HEK293 (cell line): ENCODE results near the gene KDM4C.

Source experiments
- CTCF ChIA-PET: fragments of 350-600 bp; formaldehyde crosslinking; extraction: SDS; loops from one replicate; lab custom pipeline; 2021; ENCODE audit warnings: antibody characterized with exemption; lab: Yijun Ruan, JAX
- POLR2A ChIA-PET: fragments of 300-600 bp; formaldehyde crosslinking; extraction: SDS; loops from one replicate; lab custom pipeline; 2020; ENCODE audit warnings: antibody characterized with exemption, inconsistent platforms; lab: Yijun Ruan, JAX
- H3K27ac ChIP-seq: fragments of 200-500 bp; sonication (Bioruptor generic); 2 replicates; pipeline ENCODE4 v1.5.1; 2014; ENCODE audit warnings: low read depth, low read length, control low read depth, inconsistent platforms; ENCODE audit errors: extremely low read depth
- H3K36me3 ChIP-seq, 2 experiments: fragments of 200-500 bp in 1 of 2; sonication (Bioruptor generic) in 1 of 2; 1 replicate in 1 of 2; 2 replicates in 1 of 2; pipeline ENCODE4 v1.5.1; 2014 to 2017; ENCODE audit warnings: inconsistent platforms in 2 of 2, low read length in 2 of 2; ENCODE audit not compliant: control insufficient read depth in 2 of 2, insufficient read depth in 1 of 2
- H3K4me1 ChIP-seq: fragments of 200-500 bp; sonication (Bioruptor generic); 2 replicates; pipeline ENCODE4 v1.5.1; 2014; ENCODE audit warnings: mild to moderate bottlenecking, low read length, inconsistent platforms; ENCODE audit not compliant: control insufficient read depth, insufficient read depth
- H3K4me3 ChIP-seq: 2 replicates; pipeline ENCODE4 v1.5.1; 2011; ENCODE audit warnings: low read depth, mild to moderate bottlenecking, control low read depth, low read length, moderate library complexity
- H3K9me3 ChIP-seq: fragments of 200-500 bp; sonication (Bioruptor generic); 2 replicates; pipeline ENCODE4 v1.5.1; 2014; ENCODE audit warnings: low read depth, low read length, inconsistent platforms; ENCODE audit not compliant: control insufficient read depth, insufficient read depth
- GLI4 ChIP-seq: fragments of 450-650 bp; formaldehyde crosslinking; IDR thresholded peaks from 2 replicates; pipeline ENCODE4 v1.5.1; 2016; ENCODE audit warnings: missing biosample characterization, missing genetic modification characterization
- KLF1 ChIP-seq: fragments of 450-650 bp; formaldehyde crosslinking; IDR thresholded peaks from 2 replicates; pipeline ENCODE4 v1.5.1; 2016; ENCODE audit warnings: missing biosample characterization, missing genetic modification characterization
- SP7 ChIP-seq: fragments of 450-650 bp; formaldehyde crosslinking; IDR thresholded peaks from 2 replicates; pipeline ENCODE4 v1.5.1; 2016; ENCODE audit warnings: missing biosample characterization, missing genetic modification characterization
- ZFHX2 ChIP-seq: fragments of 450-650 bp; formaldehyde crosslinking; conservative IDR thresholded peaks from 2 replicates; pipeline ENCODE4 v1.5.1; 2016; ENCODE audit warnings: missing biosample characterization, missing genetic modification characterization
- ZNF174 ChIP-seq: fragments of 450-650 bp; formaldehyde crosslinking; IDR thresholded peaks from 2 replicates; pipeline ENCODE4 v1.5.0; 2017; ENCODE audit warnings: missing biosample characterization, mild to moderate bottlenecking, missing genetic modification characterization
- ZNF266 ChIP-seq: fragments of 450-650 bp; formaldehyde crosslinking; IDR thresholded peaks from 2 replicates; pipeline ENCODE4 v1.5.1; 2016; ENCODE audit warnings: missing biosample characterization, missing genetic modification characterization, low read depth
- ZNF335 ChIP-seq: fragments of 450-650 bp; formaldehyde crosslinking; conservative IDR thresholded peaks from 2 replicates; pipeline ENCODE4 v1.5.1; 2016; ENCODE audit warnings: missing biosample characterization, missing genetic modification characterization
- ZNF426 ChIP-seq: fragments of 450-650 bp; formaldehyde crosslinking; IDR thresholded peaks from 2 replicates; pipeline ENCODE4 v1.5.1; 2017; ENCODE audit warnings: missing biosample characterization, missing genetic modification characterization, mild to moderate bottlenecking, inconsistent platforms, moderate library complexity
- ZNF548 ChIP-seq: fragments of 450-650 bp; formaldehyde crosslinking; IDR thresholded peaks from 2 replicates; pipeline ENCODE4 v1.5.1; 2016; ENCODE audit warnings: missing biosample characterization, missing genetic modification characterization
- ZNF670 ChIP-seq: fragments of 450-650 bp; formaldehyde crosslinking; IDR thresholded peaks from 2 replicates; pipeline ENCODE4 v1.5.1; 2016; ENCODE audit warnings: missing biosample characterization, missing genetic modification characterization, low read depth
- ZNF76 ChIP-seq: fragments of 450-650 bp; formaldehyde crosslinking; IDR thresholded peaks from 2 replicates; pipeline ENCODE4; 2016; ENCODE audit warnings: low read depth, missing biosample characterization, missing genetic modification characterization, borderline replicate concordance
- ZNF792 ChIP-seq: fragments of 450-650 bp; formaldehyde crosslinking; IDR thresholded peaks from 2 replicates; pipeline ENCODE4 v1.5.1; 2016; ENCODE audit warnings: missing biosample characterization, missing genetic modification characterization
- ZNF837 ChIP-seq: fragments of 450-650 bp; formaldehyde crosslinking; IDR thresholded peaks from 2 replicates; pipeline ENCODE4 v1.5.1; 2016; ENCODE audit warnings: missing biosample characterization, missing genetic modification characterization
- TF ChIP-seq, protein P1 (sequence below): fragments of 450-650 bp; formaldehyde crosslinking; optimal IDR thresholded peaks from 2 replicates; pipeline ENCODE3; 2016; ENCODE audit warnings: missing biosample characterization, mild to moderate bottlenecking, missing genetic modification characterization
- TF ChIP-seq, protein P2 (sequence below): fragments of 450-650 bp; formaldehyde crosslinking; IDR thresholded peaks from 2 replicates; pipeline ENCODE4 v1.5.1; 2016; ENCODE audit warnings: missing biosample characterization, missing genetic modification characterization, borderline replicate concordance
- TF ChIP-seq, protein P3 (sequence below): fragments of 450-650 bp; formaldehyde crosslinking; IDR thresholded peaks from 2 replicates; pipeline ENCODE4 v1.5.1; 2017; ENCODE audit warnings: missing biosample characterization, missing genetic modification characterization

KDM4C gene

DNA sequence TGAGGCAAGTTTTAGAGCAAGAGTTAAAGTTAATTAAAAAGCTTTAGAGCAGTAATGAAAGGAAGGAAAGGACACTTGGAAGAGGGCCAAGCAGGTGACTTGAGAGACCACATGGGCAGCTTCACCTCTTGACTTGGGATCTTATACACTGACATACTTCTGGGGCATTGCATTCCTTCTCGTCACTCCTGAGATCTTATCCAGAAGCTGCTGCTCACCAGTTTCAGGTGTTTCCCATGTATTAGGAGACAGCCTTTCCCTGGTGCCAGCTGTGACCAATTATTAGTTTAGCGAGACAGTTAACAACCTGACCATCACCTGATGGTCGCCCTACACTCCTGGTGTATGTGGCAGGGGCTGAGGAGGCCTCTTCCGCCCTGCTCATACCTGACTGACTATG lies 382.1 kb downstream of the KDM4C start (continued):
- TF ChIP-seq, protein P1, sequence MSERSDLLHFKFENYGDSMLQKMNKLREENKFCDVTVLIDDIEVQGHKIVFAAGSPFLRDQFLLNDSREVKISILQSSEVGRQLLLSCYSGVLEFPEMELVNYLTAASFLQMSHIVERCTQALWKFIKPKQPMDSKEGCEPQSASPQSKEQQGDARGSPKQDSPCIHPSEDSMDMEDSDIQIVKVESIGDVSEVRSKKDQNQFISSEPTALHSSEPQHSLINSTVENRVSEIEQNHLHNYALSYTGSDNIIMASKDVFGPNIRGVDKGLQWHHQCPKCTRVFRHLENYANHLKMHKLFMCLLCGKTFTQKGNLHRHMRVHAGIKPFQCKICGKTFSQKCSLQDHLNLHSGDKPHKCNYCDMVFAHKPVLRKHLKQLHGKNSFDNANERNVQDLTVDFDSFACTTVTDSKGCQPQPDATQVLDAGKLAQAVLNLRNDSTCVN (tag by site-specific recombination), result no peak
- TF ChIP-seq, protein P2, sequence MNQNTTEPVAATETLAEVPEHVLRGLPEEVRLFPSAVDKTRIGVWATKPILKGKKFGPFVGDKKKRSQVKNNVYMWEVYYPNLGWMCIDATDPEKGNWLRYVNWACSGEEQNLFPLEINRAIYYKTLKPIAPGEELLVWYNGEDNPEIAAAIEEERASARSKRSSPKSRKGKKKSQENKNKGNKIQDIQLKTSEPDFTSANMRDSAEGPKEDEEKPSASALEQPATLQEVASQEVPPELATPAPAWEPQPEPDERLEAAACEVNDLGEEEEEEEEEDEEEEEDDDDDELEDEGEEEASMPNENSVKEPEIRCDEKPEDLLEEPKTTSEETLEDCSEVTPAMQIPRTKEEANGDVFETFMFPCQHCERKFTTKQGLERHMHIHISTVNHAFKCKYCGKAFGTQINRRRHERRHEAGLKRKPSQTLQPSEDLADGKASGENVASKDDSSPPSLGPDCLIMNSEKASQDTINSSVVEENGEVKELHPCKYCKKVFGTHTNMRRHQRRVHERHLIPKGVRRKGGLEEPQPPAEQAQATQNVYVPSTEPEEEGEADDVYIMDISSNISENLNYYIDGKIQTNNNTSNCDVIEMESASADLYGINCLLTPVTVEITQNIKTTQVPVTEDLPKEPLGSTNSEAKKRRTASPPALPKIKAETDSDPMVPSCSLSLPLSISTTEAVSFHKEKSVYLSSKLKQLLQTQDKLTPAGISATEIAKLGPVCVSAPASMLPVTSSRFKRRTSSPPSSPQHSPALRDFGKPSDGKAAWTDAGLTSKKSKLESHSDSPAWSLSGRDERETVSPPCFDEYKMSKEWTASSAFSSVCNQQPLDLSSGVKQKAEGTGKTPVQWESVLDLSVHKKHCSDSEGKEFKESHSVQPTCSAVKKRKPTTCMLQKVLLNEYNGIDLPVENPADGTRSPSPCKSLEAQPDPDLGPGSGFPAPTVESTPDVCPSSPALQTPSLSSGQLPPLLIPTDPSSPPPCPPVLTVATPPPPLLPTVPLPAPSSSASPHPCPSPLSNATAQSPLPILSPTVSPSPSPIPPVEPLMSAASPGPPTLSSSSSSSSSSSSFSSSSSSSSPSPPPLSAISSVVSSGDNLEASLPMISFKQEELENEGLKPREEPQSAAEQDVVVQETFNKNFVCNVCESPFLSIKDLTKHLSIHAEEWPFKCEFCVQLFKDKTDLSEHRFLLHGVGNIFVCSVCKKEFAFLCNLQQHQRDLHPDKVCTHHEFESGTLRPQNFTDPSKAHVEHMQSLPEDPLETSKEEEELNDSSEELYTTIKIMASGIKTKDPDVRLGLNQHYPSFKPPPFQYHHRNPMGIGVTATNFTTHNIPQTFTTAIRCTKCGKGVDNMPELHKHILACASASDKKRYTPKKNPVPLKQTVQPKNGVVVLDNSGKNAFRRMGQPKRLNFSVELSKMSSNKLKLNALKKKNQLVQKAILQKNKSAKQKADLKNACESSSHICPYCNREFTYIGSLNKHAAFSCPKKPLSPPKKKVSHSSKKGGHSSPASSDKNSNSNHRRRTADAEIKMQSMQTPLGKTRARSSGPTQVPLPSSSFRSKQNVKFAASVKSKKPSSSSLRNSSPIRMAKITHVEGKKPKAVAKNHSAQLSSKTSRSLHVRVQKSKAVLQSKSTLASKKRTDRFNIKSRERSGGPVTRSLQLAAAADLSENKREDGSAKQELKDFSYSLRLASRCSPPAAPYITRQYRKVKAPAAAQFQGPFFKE, result no peak
- TF ChIP-seq SP7 (tag by site-specific recombination) (no peak), ZNF335 (no peak), ZNF426 (tag by site-specific recombination) (no peak), ZNF76 (no peak), ZNF548 (tag by site-specific recombination) (no peak)

DNA sequence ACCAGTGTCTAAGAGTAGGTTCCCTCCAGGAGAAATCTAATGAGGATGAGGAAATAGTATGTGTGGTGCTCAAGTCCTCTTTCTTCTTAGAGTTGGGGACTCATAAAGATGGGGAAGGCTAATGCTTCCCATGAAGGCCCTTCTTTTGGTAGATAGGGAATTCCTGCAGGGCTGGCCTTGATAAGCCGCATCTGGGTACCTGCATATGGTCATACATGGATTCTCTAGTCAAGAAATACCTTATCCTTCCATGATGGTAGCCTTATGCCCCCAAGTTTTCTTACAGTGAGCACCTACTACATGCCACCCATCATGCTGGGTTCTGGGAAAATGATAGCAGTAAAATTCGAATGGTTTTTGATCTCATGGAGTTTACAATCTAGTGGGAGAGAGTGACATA lies 382.6 kb downstream of the KDM4C start:
- H3K4me3 ChIP-seq, result no peak overlapping the region
- H3K9me3 ChIP-seq, result no peaks in the 10 kb centered on the region
- CTCF ChIA-PET, result no interaction called here
- TF ChIP-seq ZNF837 (tag by site-specific recombination) (no peak), ZNF670 (no peak)
- POLR2A ChIA-PET, result no interaction called here
- no peaks in the 10 kb centered on the region for H3K36me3 ChIP-seq
- H3K4me1 ChIP-seq, result no peaks in the 10 kb centered on the region
- H3K27ac ChIP-seq, result no peak overlapping the region

DNA sequence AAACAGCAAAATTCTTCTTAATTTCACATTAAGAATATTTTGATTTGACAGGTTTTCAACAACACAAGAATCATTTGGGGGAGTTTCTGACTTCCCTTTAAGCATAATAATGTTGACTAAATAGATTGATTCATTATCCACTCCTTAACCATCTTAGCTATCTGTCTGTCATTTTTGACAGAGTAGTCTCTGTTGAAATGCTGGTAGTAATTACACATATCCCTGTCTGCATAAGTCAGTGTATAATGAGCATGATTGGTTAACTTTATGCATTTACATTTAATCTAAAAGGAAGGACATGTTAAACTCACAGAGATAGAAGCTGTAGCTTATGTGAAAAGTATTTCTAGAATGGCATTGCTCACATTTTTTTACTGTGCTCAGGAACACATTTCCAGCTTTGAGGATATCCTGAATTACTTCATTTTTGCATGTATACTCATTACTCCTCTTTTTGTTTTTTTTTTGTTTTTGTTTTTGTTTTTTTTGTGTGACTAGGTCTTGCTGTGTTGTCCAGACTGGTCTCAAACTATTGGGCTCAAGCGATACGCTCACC lies 385.9 kb downstream of the KDM4C start:
- no peaks in the 10 kb centered on the region for H3K36me3 ChIP-seq
- H3K27ac ChIP-seq, result no peak overlapping the region
- ChIA-PET POLR2A (no interaction called here), CTCF (interaction anchor here (1.0 kb wide), 1 partner anchor 92 kb away, joined by 3 read pairs; no protein-coding TSS in a partner anchor)
- H3K9me3 ChIP-seq, result no peaks in the 10 kb centered on the region
- no peak overlapping the region for H3K4me3 ChIP-seq
- no peaks in the 10 kb centered on the region for H3K4me1 ChIP-seq
- no peak for TF ChIP-seq ZNF266 (tag by site-specific recombination)
- TF ChIP-seq KLF1 (tag by site-specific recombination), result no peak
- no peak for TF ChIP-seq ZFHX2
- TF ChIP-seq GLI4 (tag by site-specific recombination), result no peak
- TF ChIP-seq ZNF174 (tag by site-specific recombination), result no peak
- TF ChIP-seq, protein P3, sequence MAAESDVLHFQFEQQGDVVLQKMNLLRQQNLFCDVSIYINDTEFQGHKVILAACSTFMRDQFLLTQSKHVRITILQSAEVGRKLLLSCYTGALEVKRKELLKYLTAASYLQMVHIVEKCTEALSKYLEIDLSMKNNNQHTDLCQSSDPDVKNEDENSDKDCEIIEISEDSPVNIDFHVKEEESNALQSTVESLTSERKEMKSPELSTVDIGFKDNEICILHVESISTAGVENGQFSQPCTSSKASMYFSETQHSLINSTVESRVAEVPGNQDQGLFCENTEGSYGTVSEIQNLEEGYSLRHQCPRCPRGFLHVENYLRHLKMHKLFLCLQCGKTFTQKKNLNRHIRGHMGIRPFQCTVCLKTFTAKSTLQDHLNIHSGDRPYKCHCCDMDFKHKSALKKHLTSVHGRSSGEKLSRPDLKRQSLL (tag by site-specific recombination), result no peak
- no peak for TF ChIP-seq ZNF792 (tag by site-specific recombination)
